GM12801 (cell line): ENCODE measurements around the gene HSPA1B.

ENCODE experiments used
- CTCF ChIP-seq: IDR thresholded peaks from one replicate; pipeline ENCODE4 v1.5.1; 2011; ENCODE audit warnings: control low read depth; ENCODE audit not compliant: insufficient read length; ENCODE audit errors: extremely low read depth

The HSPA1B gene

GRCh38 chr6:31782126-31782855, 45.2 kb upstream of the HSPA1B start:
- TF ChIP-seq CTCF: no peak

- TF ChIP-seq CTCF: no peak
Measured at GRCh38 chr6:31784098-31784925, 43.2 kb upstream of the HSPA1B start.

- no peak for TF ChIP-seq CTCF
Measured at GRCh38 chr6:31785475-31785874, 42.1 kb upstream of the HSPA1B start.

GRCh38 chr6:31791324-31792089, 36.0 kb upstream of the HSPA1B start:
- no peak for TF ChIP-seq CTCF

- no peak for TF ChIP-seq CTCF
Measured at GRCh38 chr6:31792090-31792374, 35.5 kb upstream of the HSPA1B start.

- TF ChIP-seq CTCF: no peak
Measured at GRCh38 chr6:31792761-31793171, 34.8 kb upstream of the HSPA1B start.

GRCh38 chr6:31794294-31794865, 33.2 kb upstream of the HSPA1B start:
- TF ChIP-seq CTCF: no peak
